Measurements from ENCODE around the gene CHSY3. TPM values are rescaled to one million over a fixed set of nuclear protein-coding genes. Genes with fewer than 3 reads are reported as not detected.

Gene CHSY3
- total and polyA plus RNA-seq, 2 donors (not counting 1 experiment from before 2014, with no cell fraction given): 0.51 to 0.99 TPM

GRCh38 chr5:129938077-129938476 is 33.8 kb downstream of the CHSY3 start:
- no peak overlapping the region for H3K27ac ChIP-seq (ENCODE audit: insufficient read depth, low read length)
- no peak overlapping the region for H2AFZ ChIP-seq (ENCODE audit: low read length)
- TF ChIP-seq EZH2 (IDR thresholded peaks at IDR 0.05; ENCODE audit: low read length, missing control alignments) (no peak), CTCF (conservative IDR thresholded peaks at IDR 0.05 in 1 of 2, IDR thresholded peaks at IDR 0.05 in 1 of 2; ENCODE audit: low read depth in 1 of 2, low read length in 2 of 2) (no peak)
- no peaks in the 10 kb centered on the region for H3K79me2 ChIP-seq (ENCODE audit: control insufficient read depth, insufficient read depth, low read length)
- no peak for DNase-seq (ENCODE audit: low read depth in 2 of 2)
- no peak overlapping the region for H3K4me3 ChIP-seq (replicated peaks in 1 of 4; ENCODE audit: control extremely low read depth in 1 of 4, insufficient read depth in 1 of 4, low read depth in 3 of 4, low read length in 4 of 4)
- no peaks in the 10 kb centered on the region for H3K9me3 ChIP-seq (ENCODE audit: control insufficient read depth, insufficient read depth, low read depth, low read length)
- no peak overlapping the region for H3K4me2 ChIP-seq (ENCODE audit: extremely low read depth, insufficient read depth, low read length)
- H3K27me3 ChIP-seq (ENCODE audit: control insufficient read depth, insufficient read depth, low read length): no peaks in the 10 kb centered on the region
- H3K36me3 ChIP-seq (ENCODE audit: control insufficient read depth, insufficient read depth, low read length): no peaks in the 10 kb centered on the region
- H3K9ac ChIP-seq (ENCODE audit: insufficient read depth, low read length): no peak overlapping the region
- no peaks in the 10 kb centered on the region for H3K4me1 ChIP-seq (ENCODE audit: control insufficient read depth, extremely low read depth, insufficient read depth, low read length)
- no peaks in the 10 kb centered on the region for H4K20me1 ChIP-seq (ENCODE audit: control insufficient read depth, extremely low read depth, insufficient read depth, low read length)

- no peaks in the 10 kb centered on the region for H3K9me3 ChIP-seq (ENCODE audit: control insufficient read depth, insufficient read depth, low read depth, low read length)
- no peak for DNase-seq (ENCODE audit: low read depth in 2 of 2)
- H3K36me3 ChIP-seq (ENCODE audit: control insufficient read depth, insufficient read depth, low read length): no peaks in the 10 kb centered on the region
- H4K20me1 ChIP-seq (ENCODE audit: control insufficient read depth, extremely low read depth, insufficient read depth, low read length): no peaks in the 10 kb centered on the region
- H3K4me3 ChIP-seq (replicated peaks in 1 of 4; ENCODE audit: control extremely low read depth in 1 of 4, insufficient read depth in 1 of 4, low read depth in 3 of 4, low read length in 4 of 4): no peak overlapping the region
- no peaks in the 10 kb centered on the region for H3K79me2 ChIP-seq (ENCODE audit: control insufficient read depth, insufficient read depth, low read length)
- no peaks in the 10 kb centered on the region for H3K4me1 ChIP-seq (ENCODE audit: control insufficient read depth, extremely low read depth, insufficient read depth, low read length)
- H3K4me2 ChIP-seq (ENCODE audit: extremely low read depth, insufficient read depth, low read length): no peak overlapping the region
- no peak for TF ChIP-seq CTCF (conservative IDR thresholded peaks at IDR 0.05 in 1 of 2, IDR thresholded peaks at IDR 0.05 in 1 of 2; ENCODE audit: low read depth in 1 of 2, low read length in 2 of 2)
- TF ChIP-seq EZH2 (IDR thresholded peaks at IDR 0.05; ENCODE audit: low read length, missing control alignments): no peak
- no peaks in the 10 kb centered on the region for H3K27me3 ChIP-seq (ENCODE audit: control insufficient read depth, insufficient read depth, low read length)
- no peak overlapping the region for H3K27ac ChIP-seq (ENCODE audit: insufficient read depth, low read length)
- no peak overlapping the region for H3K9ac ChIP-seq (ENCODE audit: insufficient read depth, low read length)
- H2AFZ ChIP-seq (ENCODE audit: low read length): no peak overlapping the region
These were observed 39.7 kb downstream of the CHSY3 start for GRCh38 chr5:129943936-129944335.

- no peak overlapping the region for H2AFZ ChIP-seq (ENCODE audit: low read length)
- H3K79me2 ChIP-seq (ENCODE audit: control insufficient read depth, insufficient read depth, low read length): no peaks in the 10 kb centered on the region
- H3K36me3 ChIP-seq (ENCODE audit: control insufficient read depth, insufficient read depth, low read length): no peaks in the 10 kb centered on the region
- no peak overlapping the region for H3K9ac ChIP-seq (ENCODE audit: insufficient read depth, low read length)
- DNase-seq (ENCODE audit: low read depth in 2 of 2): peak; percentile 49 to 76
- TF ChIP-seq CTCF (conservative IDR thresholded peaks at IDR 0.05 in 1 of 2, IDR thresholded peaks at IDR 0.05 in 1 of 2; ENCODE audit: low read depth in 1 of 2, low read length in 2 of 2) (no peak), EZH2 (IDR thresholded peaks at IDR 0.05; ENCODE audit: low read length, missing control alignments) (no peak)
- H3K4me1 ChIP-seq (ENCODE audit: control insufficient read depth, extremely low read depth, insufficient read depth, low read length): no peaks in the 10 kb centered on the region
- no peak overlapping the region for H3K4me3 ChIP-seq (replicated peaks in 1 of 4; ENCODE audit: control extremely low read depth in 1 of 4, insufficient read depth in 1 of 4, low read depth in 3 of 4, low read length in 4 of 4)
- H3K9me3 ChIP-seq (ENCODE audit: control insufficient read depth, insufficient read depth, low read depth, low read length): no peaks in the 10 kb centered on the region
- H3K4me2 ChIP-seq (ENCODE audit: extremely low read depth, insufficient read depth, low read length): no peak overlapping the region
- H3K27ac ChIP-seq (ENCODE audit: insufficient read depth, low read length): no peak overlapping the region
- H3K27me3 ChIP-seq (ENCODE audit: control insufficient read depth, insufficient read depth, low read length): no peaks in the 10 kb centered on the region
- no peaks in the 10 kb centered on the region for H4K20me1 ChIP-seq (ENCODE audit: control insufficient read depth, extremely low read depth, insufficient read depth, low read length)
These were observed 40.8 kb downstream of the CHSY3 start for GRCh38 chr5:129945028-129945427.

Measured in fibroblast of lung (primary cell).